ENCODE results near the gene ZHX3. TPM values are rescaled to one million over a fixed set of nuclear protein-coding genes. Genes with fewer than 3 reads are reported as not detected.

The ZHX3 gene
- total RNA-seq, 2 donors from 2014 or later = 19.9 to 25.6 TPM

GRCh38 chr20:41224281-41224680 is 93.2 kb downstream of the ZHX3 start:
- DNase-seq = no peak
- H3K4me3 ChIP-seq = no peak overlapping the region
- H3K27me3 ChIP-seq = no peaks in the 10 kb centered on the region
- intact Hi-C loops (cut with DNase I) = no loop called here
- no peak overlapping the region for H3K9ac ChIP-seq (ENCODE audit: low read depth in 2 of 2, low read length in 2 of 2)
- TF ChIP-seq CTCF (IDR thresholded peaks at IDR 0.05) = no peak
- no peaks in the 10 kb centered on the region for H3K36me3 ChIP-seq
- no peaks in the 10 kb centered on the region for H3K4me1 ChIP-seq
- no peaks in the 10 kb centered on the region for H3K9me3 ChIP-seq
- no peak overlapping the region for H3K27ac ChIP-seq

- no peaks in the 10 kb centered on the region for H3K4me1 ChIP-seq
- DNase-seq = no peak
- no peak overlapping the region for H3K4me3 ChIP-seq
- no peaks in the 10 kb centered on the region for H3K9me3 ChIP-seq
- no peaks in the 10 kb centered on the region for H3K36me3 ChIP-seq
- intact Hi-C loops (cut with DNase I) = no loop called here
- no peaks in the 10 kb centered on the region for H3K27me3 ChIP-seq
- TF ChIP-seq CTCF (IDR thresholded peaks at IDR 0.05) = no peak
- no peak overlapping the region for H3K9ac ChIP-seq (ENCODE audit: low read depth in 2 of 2, low read length in 2 of 2)
- no peak overlapping the region for H3K27ac ChIP-seq
These were observed 94.4 kb downstream of the ZHX3 start for GRCh38 chr20:41223112-41223511.

GRCh38 chr20:41222703-41223102 is 94.8 kb downstream of the ZHX3 start:
- Histone ChIP-seq H3K4me3 (no peak overlapping the region), H3K27ac (no peak overlapping the region), H3K9ac (ENCODE audit: low read depth in 2 of 2, low read length in 2 of 2) (no peak overlapping the region), H3K27me3 (no peaks in the 10 kb centered on the region), H3K9me3 (no peaks in the 10 kb centered on the region), H3K4me1 (no peaks in the 10 kb centered on the region), H3K36me3 (no peaks in the 10 kb centered on the region)
- DNase-seq = no peak
- intact Hi-C loops (cut with DNase I) = no loop called here
- TF ChIP-seq CTCF (IDR thresholded peaks at IDR 0.05) = no peak

- H3K27ac ChIP-seq = no peak overlapping the region
- intact Hi-C loops (cut with DNase I) = no loop called here
These were observed 95.2 kb downstream of the ZHX3 start for GRCh38 chr20:41222296-41222695.

GRCh38 chr20:41221614-41222218 is 95.8 kb downstream of the ZHX3 start:
- no peaks in the 10 kb centered on the region for H3K27me3 ChIP-seq
- H3K4me3 ChIP-seq = no peak overlapping the region
- intact Hi-C loops (cut with DNase I) = no loop called here
- no peaks in the 10 kb centered on the region for H3K36me3 ChIP-seq
- no peak for TF ChIP-seq CTCF (IDR thresholded peaks at IDR 0.05)
- DNase-seq = no peak
- H3K9me3 ChIP-seq = no peaks in the 10 kb centered on the region
- H3K27ac ChIP-seq = no peak overlapping the region
- H3K9ac ChIP-seq (ENCODE audit: low read depth in 2 of 2, low read length in 2 of 2) = no peak overlapping the region
- H3K4me1 ChIP-seq = no peaks in the 10 kb centered on the region

More at GRCh38 chr20:41222296-41222695, 95.2 kb downstream of the ZHX3 start:
- DNase-seq = no peak
- Histone ChIP-seq H3K36me3 (no peaks in the 10 kb centered on the region), H3K4me1 (no peaks in the 10 kb centered on the region), H3K27me3 (no peaks in the 10 kb centered on the region), H3K9ac (ENCODE audit: low read depth in 2 of 2, low read length in 2 of 2) (no peak overlapping the region), H3K4me3 (no peak overlapping the region), H3K9me3 (no peaks in the 10 kb centered on the region)
- TF ChIP-seq CTCF (IDR thresholded peaks at IDR 0.05) = no peak

Measured in colonic mucosa (tissue), 4 donors.